ENCODE measurements around the gene ARFIP1.

Gene ARFIP1

GRCh38 chr4:152771741-152772533, 7.8 kb upstream of the ARFIP1 start:
- no peak overlapping the region for H3K27ac ChIP-seq (ENCODE audit: low read length)
- H3K4me3 ChIP-seq (ENCODE audit: low read length) = no peak overlapping the region
- H3K27me3 ChIP-seq (ENCODE audit: control insufficient read depth, insufficient read depth, low read length) = no peaks in the 10 kb centered on the region
- H3K4me1 ChIP-seq (ENCODE audit: control insufficient read depth, low read depth, low read length) = no peaks in the 10 kb centered on the region
- no peaks in the 10 kb centered on the region for H3K9me3 ChIP-seq (ENCODE audit: control insufficient read depth, low read depth, low read length)
- H3K9ac ChIP-seq (ENCODE audit: low read length) = no peak overlapping the region
- no peaks in the 10 kb centered on the region for H3K36me3 ChIP-seq (ENCODE audit: control insufficient read depth, low read depth, low read length)

- Histone ChIP-seq H3K4me1 (ENCODE audit: control insufficient read depth, low read depth, low read length) (no peaks in the 10 kb centered on the region), H3K4me3 (ENCODE audit: low read length) (no peak overlapping the region), H3K9me3 (ENCODE audit: control insufficient read depth, low read depth, low read length) (no peaks in the 10 kb centered on the region), H3K9ac (ENCODE audit: low read length) (no peak overlapping the region), H3K36me3 (ENCODE audit: control insufficient read depth, low read depth, low read length) (no peaks in the 10 kb centered on the region), H3K27ac (ENCODE audit: low read length) (no peak overlapping the region), H3K27me3 (ENCODE audit: control insufficient read depth, insufficient read depth, low read length) (no peaks in the 10 kb centered on the region)
These were observed 6.4 kb upstream of the ARFIP1 start for GRCh38 chr4:152773339-152773738.

GRCh38 chr4:152773953-152774352, 5.8 kb upstream of the ARFIP1 start:
- Histone ChIP-seq H3K4me1 (ENCODE audit: control insufficient read depth, low read depth, low read length) (peaks cover 5% of the 10 kb centered on the region), H3K36me3 (ENCODE audit: control insufficient read depth, low read depth, low read length) (no peaks in the 10 kb centered on the region), H3K4me3 (ENCODE audit: low read length) (no peak overlapping the region), H3K9me3 (ENCODE audit: control insufficient read depth, low read depth, low read length) (no peaks in the 10 kb centered on the region), H3K27ac (ENCODE audit: low read length) (no peak overlapping the region), H3K27me3 (ENCODE audit: control insufficient read depth, insufficient read depth, low read length) (no peaks in the 10 kb centered on the region), H3K9ac (ENCODE audit: low read length) (no peak overlapping the region)

GRCh38 chr4:152776352-152776751, 3.4 kb upstream of the ARFIP1 start:
- H3K4me1 ChIP-seq (ENCODE audit: control insufficient read depth, low read depth, low read length) = peaks cover 5% of the 10 kb centered on the region
- H3K36me3 ChIP-seq (ENCODE audit: control insufficient read depth, low read depth, low read length) = no peaks in the 10 kb centered on the region
- no peak overlapping the region for H3K27ac ChIP-seq (ENCODE audit: low read length)
- H3K9ac ChIP-seq (ENCODE audit: low read length) = no peak overlapping the region
- H3K4me3 ChIP-seq (ENCODE audit: low read length) = no peak overlapping the region
- H3K27me3 ChIP-seq (ENCODE audit: control insufficient read depth, insufficient read depth, low read length) = no peaks in the 10 kb centered on the region
- H3K9me3 ChIP-seq (ENCODE audit: control insufficient read depth, low read depth, low read length) = no peaks in the 10 kb centered on the region

GRCh38 chr4:152777488-152777887, 2.3 kb upstream of the ARFIP1 start:
- Histone ChIP-seq H3K9ac (ENCODE audit: low read length) (no peak overlapping the region), H3K27me3 (ENCODE audit: control insufficient read depth, insufficient read depth, low read length) (no peaks in the 10 kb centered on the region), H3K4me1 (ENCODE audit: control insufficient read depth, low read depth, low read length) (peaks cover 5% of the 10 kb centered on the region), H3K27ac (ENCODE audit: low read length) (no peak overlapping the region), H3K9me3 (ENCODE audit: control insufficient read depth, low read depth, low read length) (no peaks in the 10 kb centered on the region), H3K4me3 (ENCODE audit: low read length) (no peak overlapping the region), H3K36me3 (ENCODE audit: control insufficient read depth, low read depth, low read length) (no peaks in the 10 kb centered on the region)

- Histone ChIP-seq H3K4me3 (ENCODE audit: low read length) (peak overlapping the region; percentile 90), H3K27me3 (ENCODE audit: control insufficient read depth, insufficient read depth, low read length) (no peaks in the 10 kb centered on the region), H3K27ac (ENCODE audit: low read length) (peak overlapping the region; percentile 78), H3K4me1 (ENCODE audit: control insufficient read depth, low read depth, low read length) (peaks cover 5% of the 10 kb centered on the region), H3K36me3 (ENCODE audit: control insufficient read depth, low read depth, low read length) (peaks cover 3% of the 10 kb centered on the region), H3K9ac (ENCODE audit: low read length) (peak overlapping the region; percentile 85), H3K9me3 (ENCODE audit: control insufficient read depth, low read depth, low read length) (no peaks in the 10 kb centered on the region)
These were observed 870 bp upstream of the ARFIP1 start for GRCh38 chr4:152778656-152779512.

- Histone ChIP-seq H3K36me3 (ENCODE audit: control insufficient read depth, low read depth, low read length) (peaks cover 8% of the 10 kb centered on the region), H3K4me1 (ENCODE audit: control insufficient read depth, low read depth, low read length) (peaks cover 5% of the 10 kb centered on the region), H3K27me3 (ENCODE audit: control insufficient read depth, insufficient read depth, low read length) (no peaks in the 10 kb centered on the region), H3K4me3 (ENCODE audit: low read length) (peak overlapping the region; percentile 90), H3K9ac (ENCODE audit: low read length) (peak overlapping the region; percentile 85), H3K27ac (ENCODE audit: low read length) (peak overlapping the region; percentile 64), H3K9me3 (ENCODE audit: control insufficient read depth, low read depth, low read length) (no peaks in the 10 kb centered on the region)
These were observed 569 bp downstream of the ARFIP1 start for GRCh38 chr4:152780267-152780778.

- peaks cover 8% of the 10 kb centered on the region for H3K36me3 ChIP-seq (ENCODE audit: control insufficient read depth, low read depth, low read length)
- no peaks in the 10 kb centered on the region for H3K4me1 ChIP-seq (ENCODE audit: control insufficient read depth, low read depth, low read length)
- no peak overlapping the region for H3K4me3 ChIP-seq (ENCODE audit: low read length)
- no peaks in the 10 kb centered on the region for H3K9me3 ChIP-seq (ENCODE audit: control insufficient read depth, low read depth, low read length)
- no peak overlapping the region for H3K27ac ChIP-seq (ENCODE audit: low read length)
- no peak overlapping the region for H3K9ac ChIP-seq (ENCODE audit: low read length)
- H3K27me3 ChIP-seq (ENCODE audit: control insufficient read depth, insufficient read depth, low read length) = no peaks in the 10 kb centered on the region
These were observed 5.0 kb downstream of the ARFIP1 start for GRCh38 chr4:152784490-152785350.

- H3K4me1 ChIP-seq (ENCODE audit: control insufficient read depth, low read depth, low read length) = no peaks in the 10 kb centered on the region
- H3K9ac ChIP-seq (ENCODE audit: low read length) = no peak overlapping the region
- no peak overlapping the region for H3K4me3 ChIP-seq (ENCODE audit: low read length)
- peaks cover 8% of the 10 kb centered on the region for H3K36me3 ChIP-seq (ENCODE audit: control insufficient read depth, low read depth, low read length)
- no peaks in the 10 kb centered on the region for H3K9me3 ChIP-seq (ENCODE audit: control insufficient read depth, low read depth, low read length)
- H3K27me3 ChIP-seq (ENCODE audit: control insufficient read depth, insufficient read depth, low read length) = no peaks in the 10 kb centered on the region
- no peak overlapping the region for H3K27ac ChIP-seq (ENCODE audit: low read length)
These were observed 6.2 kb downstream of the ARFIP1 start for GRCh38 chr4:152785639-152786615.

- Histone ChIP-seq H3K4me3 (ENCODE audit: low read length) (no peak overlapping the region), H3K9ac (ENCODE audit: low read length) (no peak overlapping the region), H3K27me3 (ENCODE audit: control insufficient read depth, insufficient read depth, low read length) (no peaks in the 10 kb centered on the region), H3K9me3 (ENCODE audit: control insufficient read depth, low read depth, low read length) (no peaks in the 10 kb centered on the region), H3K36me3 (ENCODE audit: control insufficient read depth, low read depth, low read length) (peaks cover 8% of the 10 kb centered on the region), H3K27ac (ENCODE audit: low read length) (no peak overlapping the region), H3K4me1 (ENCODE audit: control insufficient read depth, low read depth, low read length) (no peaks in the 10 kb centered on the region)
These were observed 6.9 kb downstream of the ARFIP1 start for GRCh38 chr4:152786627-152787026.
